NCI-H146 (cell line): ENCODE measurements around the gene PARP6.

Experiments
- DNase-seq: peaks from one replicate; lab custom pipeline; 2025; lab: John Stamatoyannopoulos, UW

PARP6 gene

GRCh38 chr15:72198356-72199204 lies 73.8 kb downstream of the PARP6 start:
- DNase-seq, result peak; percentile 90

- DNase-seq, result peak; percentile 24
These were observed 74.6 kb downstream of the PARP6 start, which contains the start of gene GRAMD2A for GRCh38 chr15:72197460-72198355. Gene GRAMD2A (minus strand): TSS chr15:72197787.

- peak; percentile 13 for DNase-seq
These were observed 75.3 kb downstream of the PARP6 start for GRCh38 chr15:72197041-72197459.

- DNase-seq, result no peak
These were observed 75.8 kb downstream of the PARP6 start for GRCh38 chr15:72196409-72197040.

GRCh38 chr15:72195101-72195511 lies 77.2 kb downstream of the PARP6 start:
- no peak for DNase-seq

GRCh38 chr15:72193836-72194396 lies 78.4 kb downstream of the PARP6 start:
- peak; percentile 84 for DNase-seq

GRCh38 chr15:72192416-72192815 lies 79.9 kb downstream of the PARP6 start:
- no peak for DNase-seq
